HG03442 (cell line): ENCODE data around the gene IRGC.

Experiments used
- ATAC-seq: cut with Tn5 transposase; IDR thresholded peaks from one replicate; pipeline ENCODE4 v1.9.1; 2021; ENCODE audit warnings: mild to moderate bottlenecking, moderate library complexity; ENCODE audit not compliant: unreplicated experiment

IRGC gene

DNA sequence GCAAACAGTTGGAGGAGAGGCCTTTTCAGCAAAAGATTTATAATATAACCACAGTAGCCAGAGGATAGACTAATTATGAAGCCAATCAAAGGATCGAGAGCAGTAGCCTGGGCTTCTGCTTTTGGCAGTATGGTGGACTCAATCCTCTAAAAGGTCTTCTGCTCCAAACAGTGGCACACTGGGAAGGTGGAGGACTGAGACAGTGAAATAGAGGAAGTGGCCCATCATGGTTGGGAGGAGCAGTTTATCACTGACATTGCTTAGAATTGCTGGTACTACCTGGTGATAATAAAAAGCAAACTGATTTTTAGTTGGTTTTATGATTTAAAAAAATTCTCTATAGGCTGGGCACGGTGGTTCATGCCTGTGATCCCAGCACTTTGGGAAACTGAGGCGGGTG, 25.0 kb upstream of the IRGC start:
- no peak for ATAC-seq

GRCh38 chr19:43691755-43692154, 24.1 kb upstream of the IRGC start:
- ATAC-seq = no peak

DNA sequence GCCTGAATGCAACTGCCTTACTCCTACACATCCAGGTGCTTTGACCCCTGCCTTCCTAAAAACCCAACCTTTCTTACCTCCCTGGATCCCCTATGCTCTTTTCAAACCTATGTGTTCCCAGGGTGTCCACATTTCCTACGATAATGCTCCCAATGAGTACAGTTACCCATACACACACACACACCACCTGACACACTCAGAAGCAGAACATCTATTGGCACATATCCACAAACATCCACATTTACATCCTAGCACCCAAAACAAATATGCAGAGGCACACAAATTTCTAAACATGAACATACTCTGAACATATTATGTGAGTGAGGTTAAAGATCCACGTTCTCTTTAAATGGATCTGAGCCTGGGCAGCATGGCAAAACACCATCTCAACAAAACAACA, 23.5 kb upstream of the IRGC start:
- ATAC-seq = no peak

- no peak for ATAC-seq
Measured at GRCh38 chr19:43692877-43693276, 23.0 kb upstream of the IRGC start.

GRCh38 chr19:43694553-43694952, 21.3 kb upstream of the IRGC start:
- no peak for ATAC-seq

GRCh38 chr19:43695985-43696704, 19.7 kb upstream of the IRGC start:
- no peak for ATAC-seq

DNA sequence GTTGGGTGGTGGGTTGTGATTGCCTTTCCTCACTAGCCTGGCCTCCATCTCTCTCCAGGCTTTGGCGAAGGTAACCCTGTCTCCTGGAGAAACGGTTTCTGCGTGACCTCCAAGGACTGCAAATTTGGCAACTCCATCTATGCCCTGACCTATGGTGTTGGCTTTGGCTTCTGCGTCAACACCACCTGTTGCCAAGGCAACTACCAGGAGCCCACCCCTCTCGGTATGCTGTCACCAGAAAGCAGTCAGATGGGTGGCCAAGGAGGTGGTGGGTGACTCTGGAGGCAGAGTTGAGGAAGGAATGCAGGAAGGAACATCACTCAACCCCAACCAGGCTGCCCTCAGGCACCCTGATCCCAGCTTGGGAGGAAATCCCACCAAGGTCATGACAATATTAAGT, 18.6 kb upstream of the IRGC start:
- no peak for ATAC-seq

DNA sequence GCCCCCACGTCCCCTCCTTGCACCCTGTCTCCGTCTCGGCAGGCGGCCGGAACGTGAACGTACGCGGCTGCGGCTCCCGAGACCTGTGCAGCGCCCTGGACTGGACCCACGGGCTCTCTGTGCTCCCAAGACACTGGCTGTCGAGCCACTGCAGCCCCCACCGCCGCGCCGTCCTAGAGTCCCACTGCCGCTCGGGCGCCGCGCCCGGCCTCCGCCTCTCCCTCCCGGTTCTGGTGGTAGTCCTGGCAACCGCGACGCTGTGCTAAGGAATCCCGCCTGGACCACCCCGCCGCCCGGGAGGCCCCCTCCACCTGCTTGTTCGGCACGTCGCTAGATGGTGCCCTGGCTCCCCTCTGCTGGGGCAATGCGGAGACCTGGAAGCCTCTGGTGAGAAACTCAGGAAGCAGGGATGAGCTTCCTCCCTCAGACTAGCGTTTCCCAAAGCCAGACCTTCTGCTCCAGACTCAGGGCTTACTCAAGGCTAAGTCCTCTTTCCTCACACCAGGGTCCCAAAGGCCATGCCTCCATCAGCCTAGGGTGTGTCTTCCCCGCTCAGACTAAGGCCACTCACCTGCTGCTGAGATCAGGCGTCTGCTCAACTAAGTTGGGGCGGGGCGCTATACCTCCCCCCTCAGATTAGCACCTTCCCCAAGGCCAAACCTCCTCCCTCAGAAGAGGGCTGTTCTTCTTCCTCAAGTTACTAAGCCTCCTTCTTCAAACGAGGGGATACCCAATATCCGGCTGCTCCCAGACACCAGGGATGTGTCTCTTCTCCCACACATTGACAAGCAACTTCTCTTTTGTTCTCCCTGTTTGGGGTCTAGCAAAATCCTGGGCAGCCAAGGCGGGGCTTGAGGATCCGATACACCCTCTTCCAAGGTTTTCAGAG, 16.1 kb upstream of the IRGC start:
- ATAC-seq = no peak

GRCh38 chr19:43700395-43701000, 15.4 kb upstream of the IRGC start:
- no peak for ATAC-seq

DNA sequence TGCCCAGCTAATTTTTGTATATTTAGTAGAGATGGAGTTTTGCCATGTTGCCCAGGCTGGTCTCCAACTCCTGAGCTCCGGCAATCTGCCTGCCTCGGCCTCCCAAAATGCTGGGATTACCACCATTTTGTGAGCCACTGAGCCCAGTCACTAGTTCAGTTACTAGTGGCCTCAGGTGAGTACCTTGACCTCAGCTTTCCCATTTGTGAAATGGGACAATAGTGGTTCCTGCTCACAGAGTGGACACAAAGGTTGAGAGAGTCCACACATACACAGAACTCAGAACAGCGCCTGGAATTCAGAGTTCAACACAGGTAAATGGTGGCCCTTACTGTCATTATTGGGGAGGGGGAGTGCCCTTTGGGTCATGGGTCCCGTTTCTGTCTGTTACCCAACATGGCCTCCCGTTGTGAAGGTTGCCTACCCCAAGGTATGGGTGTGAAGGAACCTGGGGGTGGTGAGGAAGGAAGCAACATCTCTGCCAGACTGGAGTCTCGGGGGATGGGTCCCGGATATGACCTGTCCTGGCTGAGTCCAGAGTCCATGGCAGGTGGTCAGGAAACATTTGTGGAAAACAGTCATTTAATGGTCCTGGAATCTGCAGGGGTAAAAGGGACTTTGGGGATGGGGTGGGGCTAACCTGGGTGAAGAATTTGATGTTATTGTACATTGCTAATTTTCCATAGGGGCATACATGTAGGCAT, 11.7 kb upstream of the IRGC start:
- ATAC-seq = no peak

GRCh38 chr19:43705729-43706128, 10.1 kb upstream of the IRGC start:
- ATAC-seq = no peak

DNA sequence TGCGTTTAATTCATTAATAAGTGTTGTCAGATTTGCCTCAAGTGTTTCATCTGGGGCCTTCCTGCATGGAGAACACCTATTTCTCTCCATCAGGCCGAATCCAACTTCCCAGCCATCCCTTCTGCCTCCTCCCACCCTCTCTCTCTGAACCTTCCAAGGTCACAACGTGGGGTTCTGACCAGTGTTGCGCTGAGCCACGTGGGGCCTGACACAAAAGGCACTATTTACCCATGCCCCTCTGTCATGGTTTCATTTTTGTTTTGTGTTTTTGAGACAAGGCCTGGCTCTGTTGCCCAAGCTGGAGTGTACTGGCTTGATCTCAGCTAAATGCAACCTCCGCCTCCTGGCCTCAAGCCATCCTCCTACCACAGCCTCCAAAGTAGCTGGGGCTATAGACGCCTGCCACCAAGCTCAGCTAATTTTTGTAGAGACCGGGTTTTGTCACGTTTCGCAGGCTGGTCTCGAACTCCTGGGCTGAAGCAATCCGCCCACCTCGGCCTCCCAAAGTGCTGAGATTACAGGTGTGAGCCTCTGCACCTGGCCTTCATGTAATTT, 8.6 kb upstream of the IRGC start:
- ATAC-seq = no peak

GRCh38 chr19:43708716-43709115, 7.2 kb upstream of the IRGC start:
- ATAC-seq = no peak

- ATAC-seq = no peak
Measured at GRCh38 chr19:43711751-43712355, 4.0 kb upstream of the IRGC start.

DNA sequence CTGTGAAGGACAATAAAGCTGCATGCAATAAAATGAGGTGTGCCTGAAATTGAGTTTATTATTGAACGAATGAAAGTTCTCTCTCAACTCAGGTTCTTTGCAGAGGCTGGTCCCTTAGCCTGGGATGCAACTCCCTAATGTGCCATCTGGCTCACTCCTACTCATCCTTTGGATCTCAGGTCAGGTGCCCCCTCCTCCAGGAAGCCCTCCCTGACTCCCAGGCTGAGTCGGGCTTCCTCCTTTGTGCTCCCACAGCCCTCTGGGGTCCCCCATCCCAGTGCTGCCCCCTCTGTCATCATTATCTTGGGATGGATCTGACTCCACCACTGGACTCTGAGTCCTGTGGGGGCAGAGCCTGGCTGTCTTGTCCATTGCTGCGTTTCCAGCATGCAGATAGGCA, 2.7 kb upstream of the IRGC start:
- ATAC-seq = no peak

- ATAC-seq = no peak
Measured at GRCh38 chr19:43718627-43719377, 2.9 kb downstream of the IRGC start.

GRCh38 chr19:43719378-43719868, 3.5 kb downstream of the IRGC start:
- no peak for ATAC-seq

DNA sequence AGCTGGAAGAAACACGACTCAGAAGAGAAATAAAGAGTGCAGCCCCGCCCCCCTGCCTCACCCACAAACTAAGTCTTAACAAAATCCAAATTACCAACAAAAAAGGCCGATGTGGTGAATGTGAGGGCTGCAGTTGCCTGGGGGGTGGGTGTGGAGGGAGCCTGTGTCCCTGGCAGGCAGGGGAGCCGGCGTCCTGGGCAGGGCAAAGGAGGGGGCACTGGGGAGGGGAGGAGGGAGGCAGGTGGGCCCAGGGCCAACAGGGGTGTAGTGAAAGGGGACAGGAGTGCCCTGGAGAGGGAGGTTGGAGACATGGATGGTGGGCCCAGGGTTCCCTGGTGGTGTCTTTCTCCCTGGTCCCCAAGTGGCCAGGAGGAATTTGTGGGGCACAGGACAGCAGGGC, 4.0 kb downstream of the IRGC start:
- no peak for ATAC-seq

- ATAC-seq = no peak
Measured at GRCh38 chr19:43720936-43721335, 5.1 kb downstream of the IRGC start.
